ENCODE results near the gene UGT1A1. TPM values are rescaled to one million over a fixed set of nuclear protein-coding genes. Genes with fewer than 3 reads are reported as not detected.
"Not testable (repeated sequence)": the region's sequence is repeated elsewhere in the genome, so short reads cannot be mapped to it uniquely, and the experiment has no call there.

The UGT1A1 gene
- total RNA-seq, 1 donor from 2014 or later, result not detected

GRCh38 chr2:233714121-233714520, 45.9 kb upstream of the UGT1A1 start:
- Mint-ChIP-seq H3K27ac (ENCODE audit: unreplicated experiment) (no peak overlapping the region), H3K9me3 (ENCODE audit: unreplicated experiment) (no peaks in the 10 kb centered on the region), H3K27me3 (ENCODE audit: unreplicated experiment) (peaks cover 3% of the 10 kb centered on the region), H3K36me3 (ENCODE audit: low read depth, unreplicated experiment) (no peaks in the 10 kb centered on the region), H3K4me3 (ENCODE audit: unreplicated experiment) (no peak overlapping the region), H3K4me1 (ENCODE audit: unreplicated experiment) (no peaks in the 10 kb centered on the region)
- DNase-seq (ENCODE audit: low spot score), result no peak
- TF ChIP-seq, protein P1, sequence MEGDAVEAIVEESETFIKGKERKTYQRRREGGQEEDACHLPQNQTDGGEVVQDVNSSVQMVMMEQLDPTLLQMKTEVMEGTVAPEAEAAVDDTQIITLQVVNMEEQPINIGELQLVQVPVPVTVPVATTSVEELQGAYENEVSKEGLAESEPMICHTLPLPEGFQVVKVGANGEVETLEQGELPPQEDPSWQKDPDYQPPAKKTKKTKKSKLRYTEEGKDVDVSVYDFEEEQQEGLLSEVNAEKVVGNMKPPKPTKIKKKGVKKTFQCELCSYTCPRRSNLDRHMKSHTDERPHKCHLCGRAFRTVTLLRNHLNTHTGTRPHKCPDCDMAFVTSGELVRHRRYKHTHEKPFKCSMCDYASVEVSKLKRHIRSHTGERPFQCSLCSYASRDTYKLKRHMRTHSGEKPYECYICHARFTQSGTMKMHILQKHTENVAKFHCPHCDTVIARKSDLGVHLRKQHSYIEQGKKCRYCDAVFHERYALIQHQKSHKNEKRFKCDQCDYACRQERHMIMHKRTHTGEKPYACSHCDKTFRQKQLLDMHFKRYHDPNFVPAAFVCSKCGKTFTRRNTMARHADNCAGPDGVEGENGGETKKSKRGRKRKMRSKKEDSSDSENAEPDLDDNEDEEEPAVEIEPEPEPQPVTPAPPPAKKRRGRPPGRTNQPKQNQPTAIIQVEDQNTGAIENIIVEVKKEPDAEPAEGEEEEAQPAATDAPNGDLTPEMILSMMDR (IDR thresholded peaks at IDR 0.05; ENCODE audit: unreplicated experiment), result no peak

DNA sequence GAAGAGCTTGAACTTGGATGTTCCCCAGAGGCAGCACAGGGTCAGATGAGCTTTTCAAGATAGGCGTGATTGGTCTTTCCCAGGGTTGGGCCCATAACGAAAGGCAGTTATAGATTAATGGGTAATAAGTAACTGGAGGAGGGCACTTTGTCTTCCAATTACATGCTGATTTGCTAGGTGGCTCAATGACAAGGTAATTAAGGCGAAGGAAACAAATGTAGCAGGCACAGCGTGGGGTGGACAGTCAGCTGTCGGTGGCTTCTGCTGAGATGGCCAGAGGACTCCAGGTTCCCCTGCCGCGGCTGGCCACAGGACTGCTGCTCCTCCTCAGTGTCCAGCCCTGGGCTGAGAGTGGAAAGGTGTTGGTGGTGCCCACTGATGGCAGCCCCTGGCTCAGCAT, 41.5 kb upstream of the UGT1A1 start, which contains the start of gene UGT1A4:
Gene UGT1A4, plus strand, starts transcription at position 185 of the 400 bp plus-strand sequence. Its CDS starts 85 bp downstream, at position 270.
- Mint-ChIP-seq H3K36me3 (ENCODE audit: low read depth, unreplicated experiment) (no peaks in the 10 kb centered on the region), H3K27me3 (ENCODE audit: unreplicated experiment) (peaks cover 3% of the 10 kb centered on the region), H3K9me3 (ENCODE audit: unreplicated experiment) (no peaks in the 10 kb centered on the region), H3K4me3 (ENCODE audit: unreplicated experiment) (no peak within 1 kb of the TSS), H3K4me1 (ENCODE audit: unreplicated experiment) (no peaks in the 10 kb centered on the region), H3K27ac (ENCODE audit: unreplicated experiment) (no peak within 1 kb of the TSS)
- TF ChIP-seq, protein P1 (IDR thresholded peaks at IDR 0.05; ENCODE audit: unreplicated experiment), result no peak
- DNase-seq (ENCODE audit: low spot score), result no peak

DNA sequence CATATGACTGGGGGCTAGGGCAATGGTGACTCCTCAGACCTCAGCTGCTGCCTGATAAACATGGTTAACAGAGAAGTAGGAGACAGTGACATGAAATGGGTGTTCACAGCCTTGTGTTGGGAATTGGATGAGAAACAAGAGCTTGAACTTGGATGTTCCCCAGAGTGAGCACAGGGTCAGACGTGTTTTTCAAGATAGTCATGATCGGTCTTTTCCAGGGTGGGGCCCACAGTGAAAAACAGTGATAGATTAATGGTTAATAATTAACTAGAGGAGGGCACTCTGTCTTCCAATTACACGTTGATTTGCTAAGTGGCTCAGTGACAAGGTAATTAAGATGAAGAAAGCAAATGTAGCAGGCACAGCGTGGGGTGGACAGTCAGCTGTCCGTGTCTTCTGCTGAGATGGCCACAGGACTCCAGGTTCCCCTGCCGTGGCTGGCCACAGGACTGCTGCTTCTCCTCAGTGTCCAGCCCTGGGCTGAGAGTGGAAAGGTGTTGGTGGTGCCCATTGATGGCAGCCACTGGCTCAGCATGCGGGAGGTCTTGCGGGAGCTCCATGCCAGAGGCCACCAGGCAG, 31.3 kb upstream of the UGT1A1 start, which contains the start of gene UGT1A3:
Gene UGT1A3, plus strand, starts transcription at position 320 of the 579 bp plus-strand sequence. Its CDS starts 85 bp downstream, at position 405.
- TF ChIP-seq, protein P1 (IDR thresholded peaks at IDR 0.05; ENCODE audit: unreplicated experiment), result no peak
- Mint-ChIP-seq H3K27me3 (ENCODE audit: unreplicated experiment) (no peaks in the 10 kb centered on the region), H3K4me3 (ENCODE audit: unreplicated experiment) (no peak within 1 kb of the TSS), H3K27ac (ENCODE audit: unreplicated experiment) (no peak within 1 kb of the TSS), H3K36me3 (ENCODE audit: low read depth, unreplicated experiment) (no peaks in the 10 kb centered on the region), H3K9me3 (ENCODE audit: unreplicated experiment) (no peaks in the 10 kb centered on the region), H3K4me1 (ENCODE audit: unreplicated experiment) (no peaks in the 10 kb centered on the region)
- no peak for DNase-seq (ENCODE audit: low spot score)

- not testable (repeated sequence) for H3K27me3 Mint-ChIP-seq (ENCODE audit: unreplicated experiment); H3K36me3 Mint-ChIP-seq (ENCODE audit: low read depth, unreplicated experiment); H3K4me3 Mint-ChIP-seq (ENCODE audit: unreplicated experiment); H3K27ac Mint-ChIP-seq (ENCODE audit: unreplicated experiment); H3K4me1 Mint-ChIP-seq (ENCODE audit: unreplicated experiment); DNase-seq (ENCODE audit: low spot score); H3K9me3 Mint-ChIP-seq (ENCODE audit: unreplicated experiment)
Measured at GRCh38 chr2:233736868-233737653, 23.0 kb upstream of the UGT1A1 start.

DNA sequence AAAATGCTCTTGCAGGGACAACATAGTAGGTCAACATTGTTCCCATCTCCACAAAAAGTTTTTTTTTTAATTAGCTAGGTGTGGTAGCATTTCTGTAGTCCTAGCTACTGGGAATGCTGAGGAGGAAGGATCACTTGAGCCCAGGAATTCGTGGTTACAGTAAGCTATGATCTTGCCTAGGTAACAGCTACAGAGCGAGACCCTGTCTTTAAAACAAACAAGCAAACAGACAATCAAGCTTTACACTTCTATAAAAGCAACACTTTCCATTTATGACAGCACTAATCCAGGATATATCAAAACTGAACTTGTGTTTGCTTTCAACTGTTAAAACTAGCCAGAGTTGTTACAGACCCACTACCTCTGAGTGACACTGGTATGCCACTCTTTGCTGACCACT, 19.2 kb upstream of the UGT1A1 start:
- H3K4me1 Mint-ChIP-seq (ENCODE audit: unreplicated experiment), result no peaks in the 10 kb centered on the region
- no peaks in the 10 kb centered on the region for H3K27me3 Mint-ChIP-seq (ENCODE audit: unreplicated experiment)
- H3K36me3 Mint-ChIP-seq (ENCODE audit: low read depth, unreplicated experiment), result peaks cover 4% of the 10 kb centered on the region
- H3K27ac Mint-ChIP-seq (ENCODE audit: unreplicated experiment), result no peak overlapping the region
- no peaks in the 10 kb centered on the region for H3K9me3 Mint-ChIP-seq (ENCODE audit: unreplicated experiment)
- TF ChIP-seq, protein P1 (IDR thresholded peaks at IDR 0.05; ENCODE audit: unreplicated experiment), result no peak
- no peak overlapping the region for H3K4me3 Mint-ChIP-seq (ENCODE audit: unreplicated experiment)
- DNase-seq (ENCODE audit: low spot score), result no peak
